Liver (tissue), 3 donors: ENCODE measurements around the gene FOXO3.

Source experiments
- EGR1 ChIP-seq, 2 donors: IDR thresholded peaks; 2 replicates each; pipeline ENCODE4 v1.6.1; 2016 to 2018; ENCODE audit warnings: antibody characterized with exemption in 2 of 2, low read depth in 2 of 2
- FOXA1 ChIP-seq: IDR thresholded peaks from 2 replicates; pipeline ENCODE4 v1.6.1; 2016; ENCODE audit warnings: antibody characterized with exemption
- HNF4A ChIP-seq, 2 donors: conservative IDR thresholded peaks; 2 replicates each; pipeline ENCODE4 v1.6.1; 2016; ENCODE audit warnings: antibody characterized with exemption in 2 of 2, mild to moderate bottlenecking in 2 of 2
- JUND ChIP-seq, 2 donors: IDR thresholded peaks; 2 replicates each; pipeline ENCODE4 v1.6.1; 2016; ENCODE audit warnings: antibody characterized with exemption in 2 of 2
- MAX ChIP-seq: IDR thresholded peaks from 2 replicates; pipeline ENCODE4 v1.6.1; 2016; ENCODE audit warnings: antibody characterized with exemption
- RAD21 ChIP-seq, 2 donors: IDR thresholded peaks; 2 replicates each; pipeline ENCODE4 v1.6.1; 2016; ENCODE audit warnings: antibody characterized with exemption in 2 of 2, mild to moderate bottlenecking in 2 of 2
- RXRA ChIP-seq, 2 donors: IDR thresholded peaks; 2 replicates each; pipeline ENCODE4 v1.6.1; 2017 to 2018; ENCODE audit warnings: antibody characterized with exemption in 2 of 2, mild to moderate bottlenecking in 1 of 2
- TAF1 ChIP-seq: conservative IDR thresholded peaks from 2 replicates; pipeline ENCODE4 v1.6.1; 2016; ENCODE audit warnings: antibody characterized with exemption, mild to moderate bottlenecking
- YY1 ChIP-seq: IDR thresholded peaks from 2 replicates; pipeline ENCODE4 v1.6.1; 2016; ENCODE audit warnings: antibody characterized with exemption, mild to moderate bottlenecking
- ZBTB33 ChIP-seq: IDR thresholded peaks from 2 replicates; pipeline ENCODE4 v1.6.1; 2016; ENCODE audit warnings: antibody characterized with exemption
- TF ChIP-seq, protein P1 (sequence below): fragments of 150-350 bp; IDR thresholded peaks from 2 replicates; pipeline ENCODE4 v1.5.1; 2017; ENCODE audit warnings: improper control_type of control experiment, low read depth, low read length; ENCODE audit not compliant: missing input control
- TF ChIP-seq, protein P2 (sequence below): IDR thresholded peaks from 2 replicates; pipeline ENCODE4 v1.6.1; 2016; ENCODE audit warnings: antibody characterized with exemption, mild to moderate bottlenecking
- TF ChIP-seq, protein P3 (sequence below): IDR thresholded peaks from 2 replicates; pipeline ENCODE4 v1.6.1; 2016; ENCODE audit warnings: antibody characterized with exemption
- donor health status: healthy.
- donor health status: healthy.

- TF ChIP-seq, protein P1, sequence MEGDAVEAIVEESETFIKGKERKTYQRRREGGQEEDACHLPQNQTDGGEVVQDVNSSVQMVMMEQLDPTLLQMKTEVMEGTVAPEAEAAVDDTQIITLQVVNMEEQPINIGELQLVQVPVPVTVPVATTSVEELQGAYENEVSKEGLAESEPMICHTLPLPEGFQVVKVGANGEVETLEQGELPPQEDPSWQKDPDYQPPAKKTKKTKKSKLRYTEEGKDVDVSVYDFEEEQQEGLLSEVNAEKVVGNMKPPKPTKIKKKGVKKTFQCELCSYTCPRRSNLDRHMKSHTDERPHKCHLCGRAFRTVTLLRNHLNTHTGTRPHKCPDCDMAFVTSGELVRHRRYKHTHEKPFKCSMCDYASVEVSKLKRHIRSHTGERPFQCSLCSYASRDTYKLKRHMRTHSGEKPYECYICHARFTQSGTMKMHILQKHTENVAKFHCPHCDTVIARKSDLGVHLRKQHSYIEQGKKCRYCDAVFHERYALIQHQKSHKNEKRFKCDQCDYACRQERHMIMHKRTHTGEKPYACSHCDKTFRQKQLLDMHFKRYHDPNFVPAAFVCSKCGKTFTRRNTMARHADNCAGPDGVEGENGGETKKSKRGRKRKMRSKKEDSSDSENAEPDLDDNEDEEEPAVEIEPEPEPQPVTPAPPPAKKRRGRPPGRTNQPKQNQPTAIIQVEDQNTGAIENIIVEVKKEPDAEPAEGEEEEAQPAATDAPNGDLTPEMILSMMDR = no peak
- TF ChIP-seq EGR1 (IDR thresholded peaks at IDR 0.05; ENCODE audit: low read depth in 2 of 2) (no peak), RXRA (IDR thresholded peaks at IDR 0.05) (no peak), FOXA1 (no peak), TAF1 (no peak), RAD21 (IDR thresholded peaks at IDR 0.05) (no peak), ZBTB33 (no peak), HNF4A (conservative IDR thresholded peaks at IDR 0.05) (no peak), MAX (no peak), YY1 (no peak), JUND (IDR thresholded peaks at IDR 0.05) (no peak)
- TF ChIP-seq, protein P2, sequence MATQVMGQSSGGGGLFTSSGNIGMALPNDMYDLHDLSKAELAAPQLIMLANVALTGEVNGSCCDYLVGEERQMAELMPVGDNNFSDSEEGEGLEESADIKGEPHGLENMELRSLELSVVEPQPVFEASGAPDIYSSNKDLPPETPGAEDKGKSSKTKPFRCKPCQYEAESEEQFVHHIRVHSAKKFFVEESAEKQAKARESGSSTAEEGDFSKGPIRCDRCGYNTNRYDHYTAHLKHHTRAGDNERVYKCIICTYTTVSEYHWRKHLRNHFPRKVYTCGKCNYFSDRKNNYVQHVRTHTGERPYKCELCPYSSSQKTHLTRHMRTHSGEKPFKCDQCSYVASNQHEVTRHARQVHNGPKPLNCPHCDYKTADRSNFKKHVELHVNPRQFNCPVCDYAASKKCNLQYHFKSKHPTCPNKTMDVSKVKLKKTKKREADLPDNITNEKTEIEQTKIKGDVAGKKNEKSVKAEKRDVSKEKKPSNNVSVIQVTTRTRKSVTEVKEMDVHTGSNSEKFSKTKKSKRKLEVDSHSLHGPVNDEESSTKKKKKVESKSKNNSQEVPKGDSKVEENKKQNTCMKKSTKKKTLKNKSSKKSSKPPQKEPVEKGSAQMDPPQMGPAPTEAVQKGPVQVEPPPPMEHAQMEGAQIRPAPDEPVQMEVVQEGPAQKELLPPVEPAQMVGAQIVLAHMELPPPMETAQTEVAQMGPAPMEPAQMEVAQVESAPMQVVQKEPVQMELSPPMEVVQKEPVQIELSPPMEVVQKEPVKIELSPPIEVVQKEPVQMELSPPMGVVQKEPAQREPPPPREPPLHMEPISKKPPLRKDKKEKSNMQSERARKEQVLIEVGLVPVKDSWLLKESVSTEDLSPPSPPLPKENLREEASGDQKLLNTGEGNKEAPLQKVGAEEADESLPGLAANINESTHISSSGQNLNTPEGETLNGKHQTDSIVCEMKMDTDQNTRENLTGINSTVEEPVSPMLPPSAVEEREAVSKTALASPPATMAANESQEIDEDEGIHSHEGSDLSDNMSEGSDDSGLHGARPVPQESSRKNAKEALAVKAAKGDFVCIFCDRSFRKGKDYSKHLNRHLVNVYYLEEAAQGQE = no peak
- TF ChIP-seq, protein P3, sequence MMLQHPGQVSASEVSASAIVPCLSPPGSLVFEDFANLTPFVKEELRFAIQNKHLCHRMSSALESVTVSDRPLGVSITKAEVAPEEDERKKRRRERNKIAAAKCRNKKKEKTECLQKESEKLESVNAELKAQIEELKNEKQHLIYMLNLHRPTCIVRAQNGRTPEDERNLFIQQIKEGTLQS = no peak
These were observed 3.0 kb upstream of the FOXO3 start for GRCh38 chr6:108557494-108558371.
